ENCODE data around the gene MTHFD2.
"Not testable (repeated sequence)": the region's sequence is repeated elsewhere in the genome, so short reads cannot be mapped to it uniquely, and the experiment has no call there.

MTHFD2 gene

DNA sequence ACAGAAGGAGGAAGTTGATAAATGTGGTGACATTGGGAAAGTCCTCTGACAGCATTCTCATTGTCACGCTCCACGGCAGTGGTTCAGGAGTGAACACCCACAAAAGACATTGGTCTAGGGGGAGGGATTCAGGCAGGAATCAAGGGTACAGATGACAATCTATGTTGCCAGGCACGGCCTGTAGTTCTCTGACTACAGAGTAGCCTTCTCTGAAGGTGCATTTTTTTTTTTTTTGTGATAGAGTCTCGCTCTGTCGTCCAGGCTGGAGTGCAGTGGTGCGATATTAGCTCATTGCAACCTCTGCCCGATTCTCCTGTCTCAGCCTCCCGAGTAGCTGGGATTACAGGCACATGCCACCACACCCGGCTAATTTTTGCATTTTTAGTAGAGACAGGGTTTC, 12.4 kb upstream of the MTHFD2 start:
- no peaks in the 10 kb centered on the region for H3K9me3 ChIP-seq (ENCODE audit: severe bottlenecking)
- no peak for ATAC-seq (ENCODE audit: low read depth)
- H3K27ac ChIP-seq (ENCODE audit: poor library complexity, severe bottlenecking), result no peak overlapping the region
- DNase-seq (ENCODE audit: low spot score), result no peak
- no peaks in the 10 kb centered on the region for H3K27me3 ChIP-seq (ENCODE audit: insufficient read depth, poor library complexity, severe bottlenecking)
- H3K4me3 ChIP-seq (ENCODE audit: severe bottlenecking), result no peak overlapping the region
- peaks cover 20% of the 10 kb centered on the region for H3K4me1 ChIP-seq (ENCODE audit: insufficient read depth, poor library complexity, severe bottlenecking)
- H3K36me3 ChIP-seq (ENCODE audit: low read depth), result no peaks in the 10 kb centered on the region
- TF ChIP-seq, protein P1, sequence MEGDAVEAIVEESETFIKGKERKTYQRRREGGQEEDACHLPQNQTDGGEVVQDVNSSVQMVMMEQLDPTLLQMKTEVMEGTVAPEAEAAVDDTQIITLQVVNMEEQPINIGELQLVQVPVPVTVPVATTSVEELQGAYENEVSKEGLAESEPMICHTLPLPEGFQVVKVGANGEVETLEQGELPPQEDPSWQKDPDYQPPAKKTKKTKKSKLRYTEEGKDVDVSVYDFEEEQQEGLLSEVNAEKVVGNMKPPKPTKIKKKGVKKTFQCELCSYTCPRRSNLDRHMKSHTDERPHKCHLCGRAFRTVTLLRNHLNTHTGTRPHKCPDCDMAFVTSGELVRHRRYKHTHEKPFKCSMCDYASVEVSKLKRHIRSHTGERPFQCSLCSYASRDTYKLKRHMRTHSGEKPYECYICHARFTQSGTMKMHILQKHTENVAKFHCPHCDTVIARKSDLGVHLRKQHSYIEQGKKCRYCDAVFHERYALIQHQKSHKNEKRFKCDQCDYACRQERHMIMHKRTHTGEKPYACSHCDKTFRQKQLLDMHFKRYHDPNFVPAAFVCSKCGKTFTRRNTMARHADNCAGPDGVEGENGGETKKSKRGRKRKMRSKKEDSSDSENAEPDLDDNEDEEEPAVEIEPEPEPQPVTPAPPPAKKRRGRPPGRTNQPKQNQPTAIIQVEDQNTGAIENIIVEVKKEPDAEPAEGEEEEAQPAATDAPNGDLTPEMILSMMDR (IDR thresholded peaks at IDR 0.05; ENCODE audit: poor library complexity, severe bottlenecking), result no peak

DNA sequence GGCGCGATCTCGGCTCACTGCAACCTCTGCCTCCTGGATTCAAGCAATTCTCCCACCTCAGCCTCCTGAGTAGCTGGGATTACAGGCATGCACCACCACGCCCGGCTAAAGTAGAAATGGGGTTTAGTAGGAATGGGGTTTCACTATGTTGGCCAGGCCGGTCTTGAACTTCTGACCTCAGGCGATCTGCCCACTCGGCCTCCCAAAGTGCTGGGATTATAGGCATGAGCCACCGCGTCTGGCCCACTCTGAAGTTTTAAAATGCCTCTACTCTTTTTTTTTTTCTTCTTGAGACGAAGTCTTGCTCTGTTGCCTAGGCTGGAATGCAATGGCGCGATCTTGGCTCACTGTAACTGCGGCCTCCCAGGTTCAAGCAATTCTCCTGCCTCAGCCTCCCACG, 11.7 kb upstream of the MTHFD2 start:
- peaks cover 20% of the 10 kb centered on the region for H3K4me1 ChIP-seq (ENCODE audit: insufficient read depth, poor library complexity, severe bottlenecking)
- H3K27me3 ChIP-seq (ENCODE audit: insufficient read depth, poor library complexity, severe bottlenecking); H3K4me3 ChIP-seq (ENCODE audit: severe bottlenecking); H3K9me3 ChIP-seq (ENCODE audit: severe bottlenecking); H3K27ac ChIP-seq (ENCODE audit: poor library complexity, severe bottlenecking); H3K36me3 ChIP-seq (ENCODE audit: low read depth); DNase-seq (ENCODE audit: low spot score); ATAC-seq (ENCODE audit: low read depth): not testable (repeated sequence)

DNA sequence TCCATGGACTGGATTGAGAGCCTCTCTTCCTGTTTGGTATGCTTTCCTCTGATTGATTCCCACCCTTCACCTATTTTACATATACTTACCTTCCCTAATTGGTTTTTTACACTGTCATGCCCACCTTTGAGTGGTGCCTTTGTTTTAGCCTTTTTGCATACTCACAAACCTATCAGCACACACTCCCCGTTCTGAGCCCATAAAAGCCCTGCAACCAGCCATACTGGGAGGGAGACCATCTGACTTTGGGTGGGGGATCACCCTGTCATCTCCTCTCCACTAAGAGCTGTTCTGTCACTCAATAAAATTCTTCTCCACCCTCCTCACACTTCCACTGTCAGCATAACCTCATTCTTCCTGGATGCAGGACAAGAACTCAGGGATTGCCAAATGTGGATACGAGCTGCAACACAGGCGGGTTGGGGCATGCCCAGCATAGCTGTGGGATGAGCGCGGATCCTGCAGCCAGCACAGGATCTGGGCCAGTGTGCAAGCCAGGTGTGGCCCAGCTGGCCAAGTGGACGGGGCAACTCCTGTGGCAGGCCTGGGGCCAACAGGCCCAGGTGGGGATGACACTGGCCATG, 10.3 kb upstream of the MTHFD2 start:
- ATAC-seq (ENCODE audit: low read depth) (peak; percentile 99), DNase-seq (ENCODE audit: low spot score) (peak; percentile 95)
- Histone ChIP-seq H3K27ac (ENCODE audit: poor library complexity, severe bottlenecking) (peak overlapping the region; percentile 76), H3K27me3 (ENCODE audit: insufficient read depth, poor library complexity, severe bottlenecking) (no peaks in the 10 kb centered on the region), H3K4me1 (ENCODE audit: insufficient read depth, poor library complexity, severe bottlenecking) (peaks cover 20% of the 10 kb centered on the region), H3K9me3 (ENCODE audit: severe bottlenecking) (no peaks in the 10 kb centered on the region), H3K4me3 (ENCODE audit: severe bottlenecking) (no peak overlapping the region), H3K36me3 (ENCODE audit: low read depth) (no peaks in the 10 kb centered on the region)
- TF ChIP-seq, protein P1 (IDR thresholded peaks at IDR 0.05; ENCODE audit: poor library complexity, severe bottlenecking), result no peak

DNA sequence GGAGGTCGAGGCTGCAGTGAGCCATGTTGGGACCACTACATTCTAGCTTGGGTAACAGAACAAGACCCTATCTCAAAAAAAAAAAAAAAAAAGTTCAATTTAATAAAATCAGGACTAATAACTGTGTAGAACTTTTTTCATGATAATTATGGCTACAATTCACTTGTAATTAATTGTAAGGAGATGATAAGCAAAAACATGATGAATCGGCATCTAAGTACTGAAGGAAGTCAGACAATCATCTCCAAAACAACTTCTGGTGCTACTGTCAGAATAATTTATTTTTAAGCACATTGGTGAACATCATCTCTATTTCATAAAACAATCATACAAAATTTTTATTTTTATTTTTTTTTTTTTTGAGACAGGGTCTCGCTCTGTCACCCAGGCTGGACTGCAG, 9.7 kb upstream of the MTHFD2 start:
- TF ChIP-seq, protein P1 (IDR thresholded peaks at IDR 0.05; ENCODE audit: poor library complexity, severe bottlenecking), result no peak
- H3K4me1 ChIP-seq (ENCODE audit: insufficient read depth, poor library complexity, severe bottlenecking), result peaks cover 20% of the 10 kb centered on the region

DNA sequence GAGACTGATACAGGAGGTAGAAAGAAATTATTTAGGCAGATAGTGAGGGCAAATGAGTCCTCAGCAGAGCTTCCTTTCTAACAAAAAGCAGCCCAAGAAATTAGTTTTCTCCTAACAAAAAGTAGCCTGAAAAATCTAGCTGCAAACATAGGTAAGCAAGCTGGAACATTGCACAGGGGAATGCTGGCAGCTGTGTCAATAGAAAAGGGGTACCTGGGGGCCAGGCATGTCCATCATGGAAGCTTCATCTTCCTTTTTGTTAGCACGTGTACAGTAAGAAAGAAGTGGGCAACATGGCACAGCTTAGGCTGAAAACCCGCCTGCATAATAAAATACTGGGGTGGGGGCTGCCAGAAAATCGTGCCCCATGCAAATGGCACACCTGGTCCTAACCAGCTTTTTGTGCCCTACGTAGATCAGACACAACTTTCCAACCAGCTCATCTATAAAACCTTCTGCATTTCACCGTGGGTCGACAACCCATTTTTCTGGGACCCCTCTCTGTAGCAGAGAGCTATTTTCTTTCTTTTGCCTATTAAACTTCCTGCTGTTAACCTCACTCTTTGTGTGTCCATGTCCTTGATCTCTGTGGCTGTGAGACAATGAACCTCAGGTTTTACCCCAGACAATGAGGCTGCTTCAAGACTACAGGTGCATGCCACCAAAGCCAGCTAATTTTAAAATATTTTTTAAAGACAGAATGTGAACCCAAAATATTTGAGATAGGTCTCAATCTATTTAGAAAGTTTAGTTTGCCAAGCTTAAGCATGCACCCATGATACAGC, 6.6 kb upstream of the MTHFD2 start:
- no peak overlapping the region for H3K27ac ChIP-seq (ENCODE audit: poor library complexity, severe bottlenecking)
- no peak overlapping the region for H3K4me3 ChIP-seq (ENCODE audit: severe bottlenecking)
- TF ChIP-seq, protein P1 (IDR thresholded peaks at IDR 0.05; ENCODE audit: poor library complexity, severe bottlenecking), result no peak
- no peak for ATAC-seq (ENCODE audit: low read depth)
- no peaks in the 10 kb centered on the region for H3K36me3 ChIP-seq (ENCODE audit: low read depth)
- DNase-seq (ENCODE audit: low spot score), result no peak
- H3K9me3 ChIP-seq (ENCODE audit: severe bottlenecking), result no peaks in the 10 kb centered on the region
- H3K4me1 ChIP-seq (ENCODE audit: insufficient read depth, poor library complexity, severe bottlenecking), result peaks cover 20% of the 10 kb centered on the region
- H3K27me3 ChIP-seq (ENCODE audit: insufficient read depth, poor library complexity, severe bottlenecking), result no peaks in the 10 kb centered on the region

More for the DNA sequence above, 9.7 kb upstream of the MTHFD2 start:
- Histone ChIP-seq H3K9me3 (ENCODE audit: severe bottlenecking) (no peaks in the 10 kb centered on the region), H3K36me3 (ENCODE audit: low read depth) (no peaks in the 10 kb centered on the region), H3K4me3 (ENCODE audit: severe bottlenecking) (no peak overlapping the region), H3K27me3 (ENCODE audit: insufficient read depth, poor library complexity, severe bottlenecking) (no peaks in the 10 kb centered on the region), H3K27ac (ENCODE audit: poor library complexity, severe bottlenecking) (peak overlapping the region; percentile 76)
- ATAC-seq (ENCODE audit: low read depth) (no peak), DNase-seq (ENCODE audit: low spot score) (no peak)

All from RWPE2 (cell line).